ENCODE results near the gene RXRA.

GRCh38 chr9:134420281-134420845 lies 94.1 kb downstream of the RXRA start:
- no peak for TF ChIP-seq SUZ12 (IDR thresholded peaks at IDR 0.05)
- TF ChIP-seq SP1 (IDR thresholded peaks at IDR 0.05), result no peak
- TF ChIP-seq HDGF (IDR thresholded peaks at IDR 0.05; ENCODE audit: borderline replicate concordance), result no peak
- no peak for TF ChIP-seq ARNT (IDR thresholded peaks at IDR 0.05)
- no peak for TF ChIP-seq BHLHE40 (IDR thresholded peaks at IDR 0.05; ENCODE audit: borderline replicate concordance)
- no peak for TF ChIP-seq ZNF384 (IDR thresholded peaks at IDR 0.05)
- no peak for TF ChIP-seq ELF4 (IDR thresholded peaks at IDR 0.05)
- TF ChIP-seq NFRKB (IDR thresholded peaks at IDR 0.05), result no peak
- no peak for TF ChIP-seq LEF1 (IDR thresholded peaks at IDR 0.05; ENCODE audit: borderline replicate concordance)
